HL-60/S4 treated with retinoic acid at 250 ng/mL for 4 days and 3 days (cell line): ENCODE measurements around the gene TERT.

Experiments
- in situ Hi-C: fragments of 300-500 bp; cut with MboI; formaldehyde crosslinking; loops from 2 replicates; pipeline ENCODE4 v1.7.0; 2022; ENCODE audit warnings: low sequenced_read_pairs

The TERT gene

DNA sequence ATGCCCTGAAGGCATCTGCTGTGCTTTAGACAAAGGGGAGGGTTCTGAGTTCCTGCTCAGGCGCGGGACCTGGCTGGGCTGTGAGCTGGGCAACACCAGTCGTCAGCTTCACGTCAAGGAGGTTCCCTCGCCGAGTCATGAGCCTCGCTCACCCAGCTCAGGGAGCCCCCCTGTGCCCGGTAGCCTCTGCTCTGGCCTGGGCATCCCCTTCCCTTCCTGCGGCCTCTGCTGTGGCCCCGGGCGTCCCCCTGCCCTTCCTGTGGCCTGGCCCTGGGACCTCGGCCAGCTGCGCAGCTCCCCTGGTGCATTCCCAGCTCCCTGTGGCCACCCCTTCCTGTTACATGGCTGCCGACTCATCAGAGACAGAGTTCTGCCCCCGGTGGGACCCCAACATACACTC lies 29.8 kb downstream of the TERT start:
- in situ Hi-C loops: no loop called here

DNA sequence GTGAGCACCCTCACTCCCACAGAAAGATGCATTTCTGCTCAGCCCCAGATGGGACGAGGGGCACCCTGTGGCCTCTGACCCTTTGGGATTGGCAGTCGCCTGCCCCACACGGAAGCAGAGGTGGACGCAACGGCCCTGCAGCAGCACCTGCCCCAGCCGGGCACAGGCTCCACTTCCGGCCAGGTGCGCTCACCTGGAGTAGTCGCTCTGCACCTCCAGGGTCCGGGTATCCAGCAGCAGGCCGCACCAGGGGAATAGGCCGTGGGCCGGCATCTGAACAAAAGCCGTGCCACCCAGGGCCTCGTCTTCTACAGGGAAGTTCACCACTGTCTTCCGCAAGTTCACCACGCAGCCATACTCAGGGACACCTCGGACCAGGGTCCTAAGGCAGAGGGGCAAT lies 30.7 kb downstream of the TERT start:
- in situ Hi-C loops: no loop called here

DNA sequence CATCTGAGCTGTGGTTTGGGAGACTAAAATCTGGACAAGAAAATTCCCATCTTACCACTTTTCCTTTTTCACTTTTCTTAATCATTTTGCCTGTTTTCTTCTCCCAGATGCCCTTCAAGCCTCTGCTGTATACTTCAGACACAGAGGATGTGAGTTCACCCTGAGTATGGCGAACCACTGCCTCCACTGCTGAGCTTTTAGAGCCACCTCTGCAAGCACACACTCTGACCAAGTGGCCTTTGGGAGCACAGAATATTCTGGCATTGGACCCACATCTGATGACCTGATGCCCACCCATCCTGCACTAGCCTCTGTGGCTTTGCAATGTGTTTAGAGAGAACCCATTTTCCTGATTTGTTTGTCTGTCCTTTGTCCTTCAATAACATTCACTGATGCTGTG lies 32.5 kb downstream of the TERT start:
- in situ Hi-C loops: no loop called here

DNA sequence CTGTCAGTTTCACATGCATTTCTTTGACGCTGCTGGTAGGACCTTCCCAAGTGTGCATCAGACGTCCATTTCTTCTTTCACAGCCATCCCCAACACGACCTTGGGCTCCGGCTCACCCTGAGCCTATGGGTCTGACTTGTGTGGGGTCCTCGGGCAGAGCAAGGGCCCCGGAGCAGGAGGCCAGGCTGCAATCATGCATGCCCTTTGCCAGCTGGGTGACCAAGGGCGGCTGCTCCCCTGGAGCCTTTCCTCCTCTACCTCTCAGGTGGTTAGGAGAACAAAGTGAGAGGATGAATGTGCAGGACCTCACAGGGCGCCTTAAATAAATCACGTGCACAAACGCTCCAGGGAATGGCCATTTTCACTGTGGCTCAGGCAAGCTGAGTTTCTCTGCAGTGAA lies 33.2 kb downstream of the TERT start:
- in situ Hi-C loops: no loop called here

DNA sequence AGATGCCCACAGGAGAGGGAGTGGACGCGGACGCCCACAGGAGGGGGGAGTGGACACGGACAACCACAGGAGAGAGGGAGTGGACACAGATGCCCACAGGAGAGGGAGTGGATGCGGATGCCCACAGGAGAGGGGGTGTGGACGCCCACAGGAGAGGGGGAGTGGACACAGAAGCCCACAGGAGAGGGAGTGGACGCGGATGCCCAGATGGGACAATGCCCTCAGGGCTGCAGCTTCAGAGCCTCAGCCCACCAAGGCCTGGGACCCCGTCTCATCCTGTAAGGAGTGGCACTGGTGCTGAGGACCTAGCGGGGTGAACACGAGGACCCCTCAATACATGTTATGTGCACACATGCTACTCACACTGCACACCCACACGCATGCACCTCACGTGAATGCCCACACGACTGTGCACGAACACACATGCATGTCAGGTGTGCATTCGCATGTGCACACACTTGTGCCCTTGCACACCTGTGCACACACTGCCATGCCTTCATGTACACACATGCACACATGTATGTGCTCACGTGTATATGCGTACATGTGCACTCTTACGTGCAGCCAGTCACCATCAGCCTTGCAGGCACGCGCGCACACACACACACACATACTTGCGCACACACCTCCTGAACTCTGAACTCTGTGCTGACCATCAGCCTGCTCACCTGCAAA lies 34.9 kb downstream of the TERT start:
- in situ Hi-C loops: no loop called here

DNA sequence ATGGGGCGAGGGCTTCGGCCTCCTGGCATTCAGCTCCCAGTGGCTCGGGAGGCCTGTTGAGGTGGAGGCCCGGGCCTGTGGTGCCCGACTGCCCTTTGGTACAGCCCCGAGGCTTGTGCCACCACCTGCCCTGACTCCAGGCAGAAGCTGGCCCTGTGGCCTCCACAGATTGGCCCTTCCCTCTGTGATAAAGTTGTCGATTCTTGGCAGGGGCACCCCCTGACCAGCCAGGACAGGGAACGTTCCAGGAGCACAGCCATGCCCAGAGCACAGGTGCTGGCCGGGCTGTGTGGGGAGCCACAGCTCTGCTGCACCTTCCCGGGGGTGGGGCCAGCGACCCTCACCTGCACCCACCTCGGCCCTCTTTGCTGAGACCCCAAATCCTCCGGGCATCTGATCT lies 37.0 kb downstream of the TERT start:
- in situ Hi-C loops: no loop called here

DNA sequence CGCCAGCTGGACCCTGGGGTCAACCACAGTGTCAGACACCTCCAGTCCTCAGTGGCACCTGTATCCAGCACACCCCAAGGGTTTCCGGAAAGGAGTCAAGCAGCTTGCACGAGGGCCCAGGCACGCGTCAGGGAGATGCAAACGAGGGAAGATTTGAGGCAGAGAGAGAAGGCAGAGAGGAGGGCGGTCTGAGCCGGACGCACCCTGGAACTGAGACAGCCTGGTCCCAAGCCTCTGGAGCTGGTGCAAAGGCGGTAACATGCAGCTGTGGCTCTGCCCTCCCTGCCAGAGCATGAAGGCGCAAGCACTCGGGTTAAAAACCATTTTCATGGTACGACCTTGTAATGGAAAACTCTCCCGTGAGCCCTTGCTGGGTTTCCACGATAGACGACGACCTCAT lies 37.5 kb downstream of the TERT start:
- in situ Hi-C loops: no loop called here

DNA sequence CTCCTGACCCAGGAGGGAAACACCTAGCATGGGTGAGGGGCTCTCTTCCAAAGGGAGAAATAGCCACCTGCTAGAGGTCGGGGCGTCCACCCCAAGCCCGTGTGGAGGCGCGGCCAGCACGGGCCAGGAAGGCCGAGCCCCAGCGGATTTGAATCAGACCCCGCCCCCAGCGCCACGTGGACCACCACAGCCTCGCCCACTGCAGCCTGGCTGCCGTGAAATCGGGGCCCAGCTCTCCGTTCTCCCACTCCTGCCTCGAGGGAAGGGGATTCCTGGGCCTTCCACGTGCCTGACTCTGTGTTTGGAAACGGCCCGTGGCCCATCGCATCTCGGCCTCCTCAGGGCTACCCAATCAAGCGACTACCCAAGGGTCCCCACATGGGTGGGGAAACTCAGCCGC lies 38.1 kb downstream of the TERT start:
- in situ Hi-C loops: no loop called here

DNA sequence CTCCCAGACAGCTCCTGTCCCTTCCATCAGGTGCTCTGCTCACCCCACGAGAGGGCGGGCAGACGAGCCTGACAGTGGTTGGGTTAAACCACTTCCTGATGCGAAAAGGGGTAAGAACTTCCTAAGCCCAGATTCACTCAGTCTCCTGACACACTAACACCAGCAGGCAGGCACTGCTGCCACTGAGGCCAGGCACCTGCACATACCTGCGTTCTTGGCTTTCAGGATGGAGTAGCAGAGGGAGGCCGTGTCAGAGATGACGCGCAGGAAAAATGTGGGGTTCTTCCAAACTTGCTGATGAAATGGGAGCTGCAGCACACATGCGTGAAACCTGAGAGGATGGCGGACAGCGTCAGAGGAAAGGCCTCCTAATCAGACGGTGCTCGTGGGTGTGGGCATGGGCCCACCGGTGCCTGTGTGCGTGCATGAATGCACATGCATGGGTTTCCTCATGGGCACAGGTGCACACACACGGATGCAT lies 39.7 kb downstream of the TERT start:
- in situ Hi-C loops: no loop called here

DNA sequence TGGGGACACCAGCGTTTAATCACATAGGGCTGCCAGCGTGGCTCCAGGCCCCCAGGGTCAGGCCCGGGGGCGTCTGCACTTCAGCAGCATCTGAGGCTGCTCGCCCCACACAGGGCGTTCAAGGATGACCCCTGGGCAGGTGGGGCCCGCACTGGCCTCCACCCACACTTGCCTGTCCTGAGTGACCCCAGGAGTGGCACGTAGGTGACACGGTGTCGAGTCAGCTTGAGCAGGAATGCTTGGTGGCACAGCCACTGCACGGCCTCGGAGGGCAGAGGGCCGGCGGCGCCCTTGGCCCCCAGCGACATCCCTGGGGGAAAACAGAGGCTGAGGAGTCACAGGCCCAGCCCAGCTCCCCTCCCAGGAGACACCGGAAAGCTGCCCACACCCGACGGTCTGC lies 40.7 kb downstream of the TERT start:
- in situ Hi-C loops: no loop called here

DNA sequence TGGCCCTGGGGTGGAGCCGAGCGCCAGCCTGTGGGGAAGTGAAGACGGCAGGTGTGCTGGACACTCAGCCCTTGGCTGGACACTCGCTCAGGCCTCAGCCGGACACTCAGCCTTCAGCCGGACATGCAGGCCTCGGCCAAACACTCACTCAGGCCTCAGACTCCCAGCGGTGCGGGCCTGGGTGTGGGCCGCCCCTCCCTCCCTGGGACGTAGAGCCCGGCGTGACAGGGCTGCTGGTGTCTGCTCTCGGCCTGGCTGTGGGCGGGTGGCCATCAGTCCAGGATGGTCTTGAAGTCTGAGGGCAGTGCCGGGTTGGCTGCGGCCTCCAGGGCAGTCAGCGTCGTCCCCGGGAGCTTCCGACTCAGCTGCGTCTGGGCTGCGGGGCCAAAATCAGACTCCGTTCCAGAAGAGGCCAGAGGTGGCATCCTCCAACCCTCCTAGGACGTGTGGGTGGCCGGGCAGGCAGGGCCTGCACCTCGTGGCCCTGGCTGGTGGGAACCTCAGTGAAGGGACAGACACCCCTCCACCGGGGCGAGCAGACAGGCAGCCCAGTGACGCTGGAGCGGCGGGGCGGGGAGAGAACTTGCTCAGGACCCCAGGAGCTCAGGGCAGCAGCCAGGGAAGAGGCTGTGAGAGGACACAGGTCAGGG lies 41.3 kb downstream of the TERT start:
- in situ Hi-C loops: no loop called here

DNA sequence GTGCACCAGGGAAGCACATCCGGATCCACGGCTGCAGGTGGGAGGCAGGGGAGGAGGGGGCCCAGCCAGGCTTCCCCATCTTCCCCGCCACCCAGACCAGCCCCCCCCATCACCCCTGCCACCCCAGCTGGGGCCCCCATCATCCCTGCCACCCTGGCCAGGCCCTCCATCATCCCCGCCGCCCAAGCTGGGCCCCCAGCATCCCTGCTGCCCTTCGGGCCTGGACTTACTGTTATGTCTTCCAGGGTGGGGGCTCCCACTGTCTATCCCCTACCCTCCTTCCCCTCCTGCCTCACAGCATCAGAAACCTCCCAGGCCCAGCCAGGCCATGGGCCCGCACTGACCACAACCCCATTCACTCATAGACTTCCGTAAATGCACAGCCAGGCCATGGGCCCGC lies 42.2 kb downstream of the TERT start:
- in situ Hi-C loops: no loop called here

DNA sequence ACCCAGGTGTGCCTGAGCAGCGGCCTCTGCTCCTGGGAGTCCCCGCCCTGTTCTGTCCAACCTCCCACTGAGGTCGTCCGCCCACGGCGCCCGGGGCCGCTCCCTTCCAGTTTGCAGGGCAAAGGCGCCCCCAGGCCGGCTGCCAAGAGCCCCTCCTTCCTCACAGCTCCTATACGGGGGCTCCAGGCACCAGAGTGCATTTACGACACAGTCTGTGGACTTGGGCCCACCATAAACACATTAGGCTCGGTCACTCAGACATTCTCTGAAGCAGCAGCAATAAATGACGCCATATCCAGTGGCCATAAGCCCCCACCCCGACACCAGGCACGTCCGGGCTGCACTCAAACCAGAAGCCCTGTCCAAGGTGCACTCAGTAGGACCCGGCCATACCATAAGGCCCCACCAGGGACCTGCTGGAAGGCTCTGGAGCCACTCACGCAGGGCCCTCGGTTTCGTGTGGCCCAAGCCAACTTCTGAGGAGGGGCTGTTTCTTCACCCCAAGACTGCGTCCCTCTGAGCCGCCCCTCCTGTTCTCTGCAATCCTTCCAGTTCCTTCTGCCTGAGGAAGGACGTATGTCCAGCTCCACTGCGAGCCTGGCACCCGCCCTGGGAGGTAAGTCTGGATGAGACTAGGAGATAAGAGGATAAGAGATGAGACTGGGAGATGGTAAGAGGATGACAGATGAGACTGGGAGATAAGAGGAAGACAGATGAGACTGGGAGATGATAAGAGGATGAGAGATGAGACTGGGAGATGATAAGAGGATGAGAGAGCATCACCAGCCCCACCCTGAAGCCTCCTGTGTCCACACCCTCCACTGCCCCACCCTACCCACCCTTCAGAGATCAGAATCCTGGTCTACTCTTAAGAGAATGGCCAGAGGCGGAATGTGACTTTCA lies 42.9 kb downstream of the TERT start:
- in situ Hi-C loops: no loop called here

DNA sequence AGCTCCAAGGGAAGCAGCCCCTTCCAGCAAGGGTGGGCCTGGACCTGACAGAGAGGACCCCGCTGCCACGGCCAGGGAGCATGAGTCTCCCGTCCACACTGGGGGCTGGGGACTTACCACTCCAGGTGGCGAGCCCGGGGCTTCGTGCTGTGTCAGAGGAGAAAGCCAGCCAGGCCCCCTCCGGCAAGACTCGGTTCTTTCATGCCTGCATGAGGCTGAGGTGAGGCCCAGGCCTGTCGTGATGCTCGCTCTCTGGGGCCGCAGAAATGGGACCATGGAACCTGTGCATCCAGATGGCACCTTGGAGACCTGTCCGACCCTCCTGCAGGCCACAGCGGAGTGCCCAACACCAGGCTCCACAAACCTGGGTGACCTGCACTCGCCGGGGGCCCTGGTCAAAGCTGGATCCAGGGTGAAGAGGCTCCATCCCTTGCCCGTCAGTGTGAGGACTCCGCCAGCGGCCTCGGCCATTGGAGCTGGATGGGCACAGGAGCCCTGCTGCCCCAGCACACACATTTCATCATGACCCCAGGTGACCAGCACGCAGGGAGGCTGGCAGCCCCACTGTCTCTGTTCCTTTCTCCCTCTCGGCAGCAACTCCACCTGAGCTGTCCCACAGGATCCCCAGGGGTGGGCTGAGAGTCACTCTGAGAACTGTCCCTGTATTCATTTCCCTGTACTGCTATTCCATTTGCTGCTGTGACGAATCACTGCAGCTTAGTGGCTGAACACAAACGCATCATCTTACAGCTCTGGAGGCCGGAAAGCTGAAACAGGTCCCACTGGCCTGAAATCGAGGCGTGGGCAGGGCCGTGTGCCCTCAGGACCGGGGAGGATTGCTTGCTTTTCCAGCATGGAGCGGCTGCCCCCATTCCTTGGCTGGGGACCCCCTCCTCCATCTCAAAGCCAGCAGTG lies 45.2 kb downstream of the TERT start:
- in situ Hi-C loops: no loop called here

DNA sequence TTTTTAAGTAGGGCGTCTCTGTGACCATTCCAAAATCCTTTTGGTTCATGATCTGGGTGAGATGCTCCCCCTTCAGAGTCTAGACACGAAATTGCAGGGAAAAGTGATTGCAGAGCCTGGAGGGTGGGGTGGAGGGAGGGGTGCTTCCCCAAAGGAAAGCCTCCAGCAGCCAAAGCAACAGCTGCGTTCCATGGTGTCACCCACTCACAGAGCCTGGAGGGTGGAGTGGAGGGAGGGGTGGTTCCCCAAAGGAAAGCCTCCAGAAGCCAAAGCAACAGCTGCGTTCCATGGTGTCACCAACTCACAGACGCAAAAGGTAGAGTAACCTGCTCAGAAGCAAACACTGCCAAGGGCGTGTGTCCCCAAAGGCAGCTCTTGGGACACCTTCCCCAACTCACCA lies 47.1 kb downstream of the TERT start:
- in situ Hi-C loops: no loop called here

DNA sequence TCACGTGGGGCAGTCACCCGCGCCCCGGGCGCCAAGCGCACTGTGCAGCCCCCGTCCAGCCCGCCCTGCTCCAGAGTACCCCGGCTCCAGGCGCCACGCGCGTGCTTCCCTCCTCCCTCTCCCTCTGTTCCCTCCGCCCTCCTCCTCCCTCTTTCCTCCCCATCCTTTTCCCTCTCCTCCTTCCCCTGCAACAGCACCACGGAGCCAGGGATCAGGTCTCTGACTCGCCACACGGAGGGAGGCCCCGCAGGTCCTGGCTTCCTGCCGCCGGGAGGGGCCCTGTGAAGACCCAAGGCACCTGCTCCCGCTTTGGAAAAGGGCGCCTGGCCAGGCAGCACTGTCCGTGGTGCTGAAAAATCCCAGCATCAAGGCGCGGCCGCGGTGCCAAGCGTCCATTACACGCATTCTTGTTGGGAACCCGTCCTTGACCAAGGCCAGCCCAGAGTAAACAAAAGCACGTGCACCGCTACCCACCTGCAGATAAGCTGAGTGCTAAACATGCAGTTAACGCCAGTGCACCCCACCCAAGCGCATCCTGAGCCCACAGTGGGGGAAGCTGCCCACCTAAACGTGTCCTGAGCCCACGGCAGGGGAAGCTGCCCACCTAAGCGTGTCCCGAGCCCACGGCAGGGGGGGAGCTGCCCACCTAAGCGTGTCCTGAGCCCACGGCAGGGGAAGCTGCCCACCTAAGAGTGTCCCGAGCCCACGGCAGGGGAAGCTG lies 48.0 kb downstream of the TERT start:
- in situ Hi-C loops: no loop called here

DNA sequence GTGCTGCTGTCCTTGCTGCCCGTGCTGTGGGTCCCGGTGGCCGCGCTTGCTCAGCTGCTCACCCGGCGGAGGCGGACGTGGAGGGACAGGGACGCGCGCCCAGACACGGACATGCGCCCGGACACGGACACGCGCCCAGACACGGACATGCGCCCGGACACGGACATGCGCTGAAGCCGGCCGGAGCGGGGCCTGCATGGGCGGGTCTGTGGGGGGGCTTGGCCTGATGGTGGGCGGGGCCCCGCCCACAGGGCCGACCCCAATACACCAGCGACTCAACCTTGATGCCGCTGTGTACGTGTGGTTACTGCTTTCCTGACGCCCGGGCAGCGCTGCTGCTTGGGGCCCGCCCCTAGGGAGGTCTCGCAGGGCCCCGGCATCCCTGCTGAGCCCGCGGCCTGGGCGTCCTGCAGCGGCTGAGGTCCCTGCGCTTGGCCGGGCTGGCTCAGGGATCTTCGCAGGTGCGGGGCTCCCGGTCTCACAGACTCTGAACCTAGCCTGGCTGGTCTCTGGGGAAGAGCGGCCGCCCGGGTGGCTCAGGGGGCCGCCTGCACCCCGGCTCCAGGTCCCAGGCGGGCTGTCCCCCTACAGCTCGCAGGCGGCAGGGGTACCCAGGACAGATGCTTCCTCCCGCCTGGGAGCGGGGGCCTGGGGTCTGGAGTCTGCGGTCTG lies 48.8 kb downstream of the TERT start:
- in situ Hi-C loops: no loop called here

DNA sequence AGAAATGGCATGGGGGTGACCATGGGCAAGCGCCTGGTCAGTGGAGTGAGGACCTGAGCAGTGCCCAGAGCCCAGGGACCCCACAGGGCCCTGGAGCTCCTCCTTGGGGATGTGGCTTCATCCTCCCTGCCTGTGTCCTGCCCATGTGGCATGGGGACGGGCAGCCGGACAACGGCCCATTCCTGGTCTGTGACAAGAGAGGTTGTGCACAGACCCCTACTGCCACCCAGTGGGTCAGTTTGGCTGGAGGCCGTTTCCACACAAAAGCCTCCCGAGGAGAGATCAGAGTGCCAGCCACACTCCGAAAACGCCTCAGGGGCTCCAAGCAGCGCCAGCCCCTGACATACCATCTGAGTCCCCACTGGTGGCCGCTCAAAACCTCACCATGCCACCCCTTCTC lies 49.9 kb downstream of the TERT start:
- in situ Hi-C loops: no loop called here

DNA sequence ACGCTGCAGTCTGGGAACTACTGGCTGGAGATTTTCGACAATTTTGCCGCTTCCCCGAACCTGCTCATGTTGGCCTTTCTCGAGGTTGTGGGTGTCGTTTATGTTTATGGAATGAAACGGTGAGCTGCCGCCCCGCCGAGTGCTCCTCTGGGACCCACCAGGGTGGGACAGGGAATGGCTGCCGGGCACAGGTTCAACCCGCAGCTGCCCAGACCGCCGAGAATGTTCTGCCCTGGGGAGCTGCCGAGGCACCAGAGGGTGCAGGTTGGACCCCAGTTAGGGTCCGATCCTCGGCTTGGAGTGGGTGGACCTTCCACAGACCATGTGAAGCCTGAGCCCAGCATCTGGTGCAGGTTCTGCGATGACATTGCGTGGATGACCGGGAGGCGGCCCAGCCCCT lies 50.6 kb downstream of the TERT start:
- in situ Hi-C loops: no loop called here
